K562 (cell line): ENCODE measurements around the gene PRSS8. TPM values are rescaled to one million over a fixed set of nuclear protein-coding genes. Genes with fewer than 3 reads are reported as not detected.
A peak's percentile ranks its signal among the peaks of the same experiment; 100 is the strongest.

ENCODE experiments used
- EP300 ChIP-seq: IDR thresholded peaks from 2 replicates; pipeline ENCODE4 v1.6.1; 2012; ENCODE audit warnings: low read length, improper control_type of control experiment
- PHTF2 ChIP-seq: fragments of 250-450 bp; sonication (Bioruptor Pico); IDR thresholded peaks from 2 replicates; pipeline ENCODE4 v1.5.0; 2021; ENCODE audit warnings: mild to moderate bottlenecking
- RAD21 ChIP-seq, 2 experiments: fragments of 250-450 bp in 1 of 2; fragments of 450-650 bp in 1 of 2; sonication (Bioruptor Pico) in 1 of 2; formaldehyde crosslinking in 1 of 2; IDR thresholded peaks in 1 of 2; conservative IDR thresholded peaks in 1 of 2; 2 replicates each; pipeline versions ENCODE4 v1.4.0 to v1.8.0; 2020 to 2022; ENCODE audit warnings: mild to moderate bottlenecking in 2 of 2, moderate library complexity in 1 of 2
- RB1 ChIP-seq: fragments of 450-650 bp; IDR thresholded peaks from 2 replicates; pipeline ENCODE4 v1.6.1; 2017; ENCODE audit warnings: low read depth, mild to moderate bottlenecking
- REST ChIP-seq, 2 experiments: fragments of 450-650 bp; formaldehyde crosslinking in 1 of 2; IDR thresholded peaks; 2 replicates each; pipeline versions ENCODE4 v1.4.0 to v1.6.1; 2014 to 2020; ENCODE audit warnings: mild to moderate bottlenecking in 2 of 2, borderline replicate concordance in 1 of 2, low read depth in 1 of 2
- TEAD1 ChIP-seq, 2 experiments: fragments of 450-650 bp in 1 of 2; sonication (generic) in 1 of 2; formaldehyde crosslinking; IDR thresholded peaks; 2 replicates each; pipeline versions ENCODE4 v1.4.0 to v1.8.0; 2020 to 2022; ENCODE audit warnings: mild to moderate bottlenecking in 2 of 2, missing genetic modification reagents in 1 of 2
- TRIM24 ChIP-seq, 2 experiments: fragments of 450-650 bp; IDR thresholded peaks; 2 replicates each; pipeline ENCODE4 v1.6.1; 2016
- YBX1 ChIP-seq: fragments of 450-650 bp; IDR thresholded peaks from 2 replicates; pipeline ENCODE4 v1.7.1; 2016; ENCODE audit warnings: mild to moderate bottlenecking
- polyA plus RNA-seq, 8 experiments: library from polyadenylated mRNA; depleted of rRNA in 4 of 8; stranded (reverse) in 5 of 8; unstranded in 3 of 8; fragments of >200 nt; fragmentation: Nextera tagmentation in 2 of 8; fragmentation: Illumina TruSeq in 1 of 8; extraction: Ambion mirVana in 2 of 8; extraction: Trizol in 1 of 8; gene quantifications; 2 replicates each; pipeline versions ENCODE4 v1.2.1 to v1.2.3, GENCODE V29; 2011 to 2014; ENCODE audit warnings: inconsistent platforms in 1 of 8, missing spikeins in 1 of 8
- total RNA-seq, 7 experiments: library from RNA; depleted of rRNA in 6 of 7; stranded (reverse); fragments of >200 nt in 6 of 7; fragmentation: Illumina TruSeq in 2 of 7; extraction: Trizol in 2 of 7; gene quantifications; 2 replicates each; pipeline versions ENCODE4 v1.2.1 to v1.2.3, GENCODE V29; 2011 to 2021; ENCODE audit warnings: low replicate concordance in 1 of 7
- TF ChIP-seq, protein P1 (sequence below): fragments of 450-650 bp; formaldehyde crosslinking; IDR thresholded peaks from 2 replicates; pipeline ENCODE4 v1.4.0; 2020; ENCODE audit warnings: mild to moderate bottlenecking, moderate library complexity
- TF ChIP-seq, protein P2 (sequence below): sonication (generic); formaldehyde crosslinking; IDR thresholded peaks from 2 replicates; pipeline ENCODE4 v1.8.0; 2023; ENCODE audit warnings: mild to moderate bottlenecking, missing genetic modification reagents
- TF ChIP-seq, protein P3 (sequence below): sonication (generic); formaldehyde crosslinking; IDR thresholded peaks from 2 replicates; pipeline ENCODE4 v1.8.1; 2023; ENCODE audit warnings: mild to moderate bottlenecking, missing genetic modification reagents

Gene PRSS8
- total and polyA plus RNA-seq, 9 of the 15 experiments (the other 6 are each of a cell fraction or from before 2014, with no cell fraction given): 0.25 to 3.9 (median 1.3) TPM; not detected in 1

- TF ChIP-seq REST (IDR thresholded peaks at IDR 0.05; ENCODE audit: borderline replicate concordance) (peak; percentile 84), REST (CRISPR knock-in tag; IDR thresholded peaks at IDR 0.05; ENCODE audit: low read depth) (peak; percentile 64; the same call in 1 of the 2 replicates), TEAD1 (CRISPR knock-in tag; IDR thresholded peaks at IDR 0.05) (peak in 1 of 2 experiments; percentile 26; a peak in 1 of 4 replicates), EP300 (no peak), RAD21 (CRISPR knock-in tag; conservative IDR thresholded peaks at IDR 0.05 in 1 of 2, IDR thresholded peaks at IDR 0.05 in 1 of 2) (peak; percentile 91 to 94), YBX1 (no peak), TRIM24 (IDR thresholded peaks at IDR 0.05) (no peak), RB1 (peak; percentile 98), PHTF2 (CRISPR knock-in tag) (no peak)
- TF ChIP-seq, protein P1, sequence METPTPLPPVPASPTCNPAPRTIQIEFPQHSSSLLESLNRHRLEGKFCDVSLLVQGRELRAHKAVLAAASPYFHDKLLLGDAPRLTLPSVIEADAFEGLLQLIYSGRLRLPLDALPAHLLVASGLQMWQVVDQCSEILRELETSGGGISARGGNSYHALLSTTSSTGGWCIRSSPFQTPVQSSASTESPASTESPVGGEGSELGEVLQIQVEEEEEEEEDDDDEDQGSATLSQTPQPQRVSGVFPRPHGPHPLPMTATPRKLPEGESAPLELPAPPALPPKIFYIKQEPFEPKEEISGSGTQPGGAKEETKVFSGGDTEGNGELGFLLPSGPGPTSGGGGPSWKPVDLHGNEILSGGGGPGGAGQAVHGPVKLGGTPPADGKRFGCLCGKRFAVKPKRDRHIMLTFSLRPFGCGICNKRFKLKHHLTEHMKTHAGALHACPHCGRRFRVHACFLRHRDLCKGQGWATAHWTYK (CRISPR knock-in tag): no peak
- TF ChIP-seq, protein P2, sequence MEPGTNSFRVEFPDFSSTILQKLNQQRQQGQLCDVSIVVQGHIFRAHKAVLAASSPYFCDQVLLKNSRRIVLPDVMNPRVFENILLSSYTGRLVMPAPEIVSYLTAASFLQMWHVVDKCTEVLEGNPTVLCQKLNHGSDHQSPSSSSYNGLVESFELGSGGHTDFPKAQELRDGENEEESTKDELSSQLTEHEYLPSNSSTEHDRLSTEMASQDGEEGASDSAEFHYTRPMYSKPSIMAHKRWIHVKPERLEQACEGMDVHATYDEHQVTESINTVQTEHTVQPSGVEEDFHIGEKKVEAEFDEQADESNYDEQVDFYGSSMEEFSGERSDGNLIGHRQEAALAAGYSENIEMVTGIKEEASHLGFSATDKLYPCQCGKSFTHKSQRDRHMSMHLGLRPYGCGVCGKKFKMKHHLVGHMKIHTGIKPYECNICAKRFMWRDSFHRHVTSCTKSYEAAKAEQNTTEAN (CRISPR knock-in tag): no peak
- TF ChIP-seq, protein P3, sequence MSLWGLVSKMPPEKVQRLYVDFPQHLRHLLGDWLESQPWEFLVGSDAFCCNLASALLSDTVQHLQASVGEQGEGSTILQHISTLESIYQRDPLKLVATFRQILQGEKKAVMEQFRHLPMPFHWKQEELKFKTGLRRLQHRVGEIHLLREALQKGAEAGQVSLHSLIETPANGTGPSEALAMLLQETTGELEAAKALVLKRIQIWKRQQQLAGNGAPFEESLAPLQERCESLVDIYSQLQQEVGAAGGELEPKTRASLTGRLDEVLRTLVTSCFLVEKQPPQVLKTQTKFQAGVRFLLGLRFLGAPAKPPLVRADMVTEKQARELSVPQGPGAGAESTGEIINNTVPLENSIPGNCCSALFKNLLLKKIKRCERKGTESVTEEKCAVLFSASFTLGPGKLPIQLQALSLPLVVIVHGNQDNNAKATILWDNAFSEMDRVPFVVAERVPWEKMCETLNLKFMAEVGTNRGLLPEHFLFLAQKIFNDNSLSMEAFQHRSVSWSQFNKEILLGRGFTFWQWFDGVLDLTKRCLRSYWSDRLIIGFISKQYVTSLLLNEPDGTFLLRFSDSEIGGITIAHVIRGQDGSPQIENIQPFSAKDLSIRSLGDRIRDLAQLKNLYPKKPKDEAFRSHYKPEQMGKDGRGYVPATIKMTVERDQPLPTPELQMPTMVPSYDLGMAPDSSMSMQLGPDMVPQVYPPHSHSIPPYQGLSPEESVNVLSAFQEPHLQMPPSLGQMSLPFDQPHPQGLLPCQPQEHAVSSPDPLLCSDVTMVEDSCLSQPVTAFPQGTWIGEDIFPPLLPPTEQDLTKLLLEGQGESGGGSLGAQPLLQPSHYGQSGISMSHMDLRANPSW: no peak
Observed at GRCh38 chr16:31142109-31143010, 6.8 kb upstream of the PRSS8 start (continued).
